ENCODE data around the gene FKBP8. TPM values are rescaled to one million over a fixed set of nuclear protein-coding genes. Genes with fewer than 3 reads are reported as not detected.

The FKBP8 gene
- total and polyA plus RNA-seq, 2 of the 4 experiments (the other 2 are of a cell fraction) = 153 to 289 TPM

- Histone ChIP-seq H3K27ac (ENCODE audit: insufficient read depth, low read length) (no peak overlapping the region), H2BK15ac (ENCODE audit: low read depth, low read length) (no peak overlapping the region), H2BK120ac (ENCODE audit: low read depth, low read length) (no peak overlapping the region), H3K4me3 (ENCODE audit: insufficient read depth, low read depth, low read length) (no peak overlapping the region), H4K91ac (ENCODE audit: insufficient read depth, low read depth, low read length) (no peak overlapping the region), H3K4me1 (ENCODE audit: control insufficient read depth, insufficient read depth, low read length) (peaks cover 34% of the 10 kb centered on the region), H3K4ac (ENCODE audit: low read depth, low read length) (no peak overlapping the region), H3K36me3 (ENCODE audit: control insufficient read depth, insufficient read depth, low read length) (no peaks in the 10 kb centered on the region), H2AK5ac (ENCODE audit: low read depth, low read length) (no peak overlapping the region), H4K5ac (ENCODE audit: low read depth, low read length) (no peak overlapping the region), H3K27me3 (ENCODE audit: control insufficient read depth, insufficient read depth, low read length) (no peaks in the 10 kb centered on the region), H3K9ac (ENCODE audit: low read depth, low read length) (no peak overlapping the region), H2AFZ (replicated peaks; ENCODE audit: low read length, poor library complexity) (no peak overlapping the region), H3K9me1 (ENCODE audit: insufficient read depth, low read length) (peaks cover 45% of the 10 kb centered on the region), H3K56ac (ENCODE audit: extremely low read depth, insufficient read depth, low read length) (no peak overlapping the region), H3K18ac (ENCODE audit: low read depth, low read length) (no peak overlapping the region), H3K4me2 (ENCODE audit: low read depth, low read length) (no peak overlapping the region), H4K8ac (ENCODE audit: low read depth in 2 of 2, low read length in 2 of 2) (no peak overlapping the region), H3K14ac (replicated peaks; ENCODE audit: low read depth, low read length) (no peak overlapping the region), H3K9me3 (ENCODE audit: control insufficient read depth, insufficient read depth, low read length) (no peaks in the 10 kb centered on the region), H3K79me1 (ENCODE audit: low read depth in 1 of 2, low read length in 2 of 2) (peaks cover 41 to 99% of the 10 kb centered on the region in 2 experiments), H3K23ac (ENCODE audit: low read depth, low read length) (no peak overlapping the region), H2BK5ac (ENCODE audit: low read depth, low read length, poor library complexity, severe bottlenecking) (no peak overlapping the region), H2BK20ac (ENCODE audit: low read depth, low read length) (no peak overlapping the region), H4K20me1 (ENCODE audit: insufficient read depth, low read length) (peaks cover 99% of the 10 kb centered on the region), H2AK9ac (replicated peaks; ENCODE audit: low read depth, low read length, poor library complexity) (no peak overlapping the region)
- no TSS peak for BruUV-seq (replicated peaks)
- dilution Hi-C loops (cut with HindIII; ENCODE audit: low sequenced_read_pairs, unreplicated experiment) = no loop called here
- ATAC-seq (ENCODE audit: low read depth) (no peak), DNase-seq (no peak)
- in situ Hi-C loops (cut with MboI; ENCODE audit: low sequenced_read_pairs) = no loop called here
- intact Hi-C loops (cut with micrococcal nuclease) = no loop called here
- POLR2A ChIA-PET (ENCODE audit: unreplicated experiment) = no interaction called here
- TF ChIP-seq, protein P1, sequence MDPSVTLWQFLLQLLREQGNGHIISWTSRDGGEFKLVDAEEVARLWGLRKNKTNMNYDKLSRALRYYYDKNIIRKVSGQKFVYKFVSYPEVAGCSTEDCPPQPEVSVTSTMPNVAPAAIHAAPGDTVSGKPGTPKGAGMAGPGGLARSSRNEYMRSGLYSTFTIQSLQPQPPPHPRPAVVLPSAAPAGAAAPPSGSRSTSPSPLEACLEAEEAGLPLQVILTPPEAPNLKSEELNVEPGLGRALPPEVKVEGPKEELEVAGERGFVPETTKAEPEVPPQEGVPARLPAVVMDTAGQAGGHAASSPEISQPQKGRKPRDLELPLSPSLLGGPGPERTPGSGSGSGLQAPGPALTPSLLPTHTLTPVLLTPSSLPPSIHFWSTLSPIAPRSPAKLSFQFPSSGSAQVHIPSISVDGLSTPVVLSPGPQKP (IDR thresholded peaks at IDR 0.05; ENCODE audit: borderline replicate concordance, low read depth, low read length) = no peak
- TF ChIP-seq RAD21 (IDR thresholded peaks at IDR 0.05; ENCODE audit: low read length) (no peak), MAZ (IDR thresholded peaks at IDR 0.05; ENCODE audit: borderline replicate concordance, low read depth, low read length) (no peak), POLR2A (IDR thresholded peaks at IDR 0.05; ENCODE audit: low read depth, low read length) (no peak), NFE2L2 (IDR thresholded peaks at IDR 0.05; ENCODE audit: low read depth, low read length) (no peak), MAFK (IDR thresholded peaks at IDR 0.05; ENCODE audit: low read depth, low read length) (no peak), RCOR1 (IDR thresholded peaks at IDR 0.05; ENCODE audit: insufficient replicate concordance, low read length) (no peak), RFX5 (IDR thresholded peaks at IDR 0.05; ENCODE audit: low read depth, low read length) (no peak), USF2 (IDR thresholded peaks at IDR 0.05; ENCODE audit: low read depth, low read length) (no peak), CEBPB (IDR thresholded peaks at IDR 0.05; ENCODE audit: low read depth, low read length) (no peak), SMC3 (IDR thresholded peaks at IDR 0.05; ENCODE audit: low read depth, low read length) (no peak), BHLHE40 (IDR thresholded peaks at IDR 0.05; ENCODE audit: low read depth, low read length) (no peak), CHD1 (IDR thresholded peaks at IDR 0.05; ENCODE audit: low read depth, low read length) (no peak), FOS (IDR thresholded peaks at IDR 0.05; ENCODE audit: low read depth, low read length) (no peak), MXI1 (IDR thresholded peaks at IDR 0.05; ENCODE audit: borderline replicate concordance, low read depth, low read length) (no peak)
- TF ChIP-seq, protein P2, sequence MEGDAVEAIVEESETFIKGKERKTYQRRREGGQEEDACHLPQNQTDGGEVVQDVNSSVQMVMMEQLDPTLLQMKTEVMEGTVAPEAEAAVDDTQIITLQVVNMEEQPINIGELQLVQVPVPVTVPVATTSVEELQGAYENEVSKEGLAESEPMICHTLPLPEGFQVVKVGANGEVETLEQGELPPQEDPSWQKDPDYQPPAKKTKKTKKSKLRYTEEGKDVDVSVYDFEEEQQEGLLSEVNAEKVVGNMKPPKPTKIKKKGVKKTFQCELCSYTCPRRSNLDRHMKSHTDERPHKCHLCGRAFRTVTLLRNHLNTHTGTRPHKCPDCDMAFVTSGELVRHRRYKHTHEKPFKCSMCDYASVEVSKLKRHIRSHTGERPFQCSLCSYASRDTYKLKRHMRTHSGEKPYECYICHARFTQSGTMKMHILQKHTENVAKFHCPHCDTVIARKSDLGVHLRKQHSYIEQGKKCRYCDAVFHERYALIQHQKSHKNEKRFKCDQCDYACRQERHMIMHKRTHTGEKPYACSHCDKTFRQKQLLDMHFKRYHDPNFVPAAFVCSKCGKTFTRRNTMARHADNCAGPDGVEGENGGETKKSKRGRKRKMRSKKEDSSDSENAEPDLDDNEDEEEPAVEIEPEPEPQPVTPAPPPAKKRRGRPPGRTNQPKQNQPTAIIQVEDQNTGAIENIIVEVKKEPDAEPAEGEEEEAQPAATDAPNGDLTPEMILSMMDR (conservative IDR thresholded peaks at IDR 0.05; ENCODE audit: low read depth, low read length) = no peak
- CTCF ChIA-PET = no interaction called here
- 100% methylated on average over 2 of the region's 14 CpGs; no CpG with 5 or more reads in 1 of the 2 experiments for WGBS, 2 experiments (ENCODE audit: extremely low coverage in 2 of 2, insufficient read length in 1 of 2)
Measured at GRCh38 chr19:18489627-18490184, 53.7 kb downstream of the FKBP8 start.

Data from IMR-90 (cell line).